SHP77 treated with DMSO at 0.1 percent for 48 hours (cell line): ENCODE data around the gene CLSTN2.

Source experiments
- DNase-seq: peaks from one replicate; lab custom pipeline; 2025; lab: John Stamatoyannopoulos, UW

CLSTN2 gene

GRCh38 chr3:139944256-139944910 is 9.4 kb downstream of the CLSTN2 start:
- DNase-seq, result peak; percentile 27

- no peak for DNase-seq
These were observed 10.4 kb downstream of the CLSTN2 start for GRCh38 chr3:139945386-139945785.

DNA sequence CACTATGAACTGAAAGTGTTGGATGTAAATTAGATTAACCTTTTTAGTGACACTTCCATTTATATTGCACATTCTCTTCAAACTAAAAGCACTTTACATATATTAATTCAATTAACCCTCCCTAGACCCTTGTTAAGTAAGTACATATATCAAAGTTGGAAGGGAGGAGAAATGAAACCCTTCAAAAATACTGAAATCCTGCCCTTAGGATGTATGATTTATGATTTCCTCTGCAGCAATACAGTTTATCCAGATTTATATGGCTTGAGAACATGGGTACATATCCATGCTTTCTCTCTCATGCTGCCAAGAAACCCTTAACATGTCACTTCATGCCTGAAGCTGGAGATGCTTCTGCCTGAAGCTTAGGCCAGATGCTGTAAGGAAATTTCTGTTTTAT is 11.0 kb downstream of the CLSTN2 start:
- DNase-seq, result no peak

- no peak for DNase-seq
These were observed 13.5 kb downstream of the CLSTN2 start for GRCh38 chr3:139948467-139948866.

- DNase-seq, result no peak
These were observed 13.9 kb downstream of the CLSTN2 start for GRCh38 chr3:139948898-139949297.

GRCh38 chr3:139953131-139953910 is 18.3 kb downstream of the CLSTN2 start:
- DNase-seq, result no peak

DNA sequence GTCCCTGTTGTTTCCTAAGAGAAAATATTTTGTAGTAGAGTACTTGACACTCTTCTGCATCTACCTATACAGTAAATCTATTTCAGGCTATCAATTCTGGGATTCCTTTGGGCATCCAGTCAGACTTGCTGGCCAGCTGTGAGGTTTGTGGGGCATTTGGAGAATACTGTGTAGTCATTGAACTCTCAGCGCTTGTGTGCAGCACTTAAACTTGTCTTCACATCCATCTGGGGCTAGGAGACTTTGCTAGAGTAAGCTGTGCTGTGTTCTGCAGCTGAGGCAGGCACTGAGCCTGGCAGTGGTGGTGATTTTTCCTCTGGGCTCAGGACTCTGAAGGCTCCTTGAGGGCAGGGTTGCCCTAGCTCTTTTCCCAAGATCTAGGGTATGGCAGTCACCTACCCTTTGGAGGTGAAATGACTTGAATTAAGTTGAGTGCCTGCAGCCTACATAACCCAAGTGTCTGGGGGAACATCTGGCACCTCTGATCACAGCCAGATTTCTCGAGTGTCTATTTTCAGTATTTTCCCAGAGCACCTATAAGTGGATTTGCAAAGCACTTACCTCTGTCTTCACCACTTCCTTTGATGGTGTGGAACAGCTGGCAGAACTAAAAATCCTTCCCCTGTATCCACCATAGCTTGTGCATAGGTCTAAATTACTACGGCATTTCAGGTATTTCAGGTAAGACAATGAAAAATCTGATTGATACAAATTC is 19.3 kb downstream of the CLSTN2 start:
- no peak for DNase-seq

GRCh38 chr3:139957844-139958243 is 22.9 kb downstream of the CLSTN2 start:
- no peak for DNase-seq

- no peak for DNase-seq
These were observed 34.4 kb downstream of the CLSTN2 start for GRCh38 chr3:139969386-139969785.

- DNase-seq, result no peak
These were observed 35.5 kb downstream of the CLSTN2 start for GRCh38 chr3:139970526-139970925.

GRCh38 chr3:139974809-139975425 is 39.9 kb downstream of the CLSTN2 start:
- DNase-seq, result no peak

- no peak for DNase-seq
These were observed 40.8 kb downstream of the CLSTN2 start for GRCh38 chr3:139975594-139976365.

GRCh38 chr3:139978966-139979365 is 44.0 kb downstream of the CLSTN2 start:
- DNase-seq, result no peak

GRCh38 chr3:139979991-139980390 is 45.0 kb downstream of the CLSTN2 start:
- no peak for DNase-seq

- no peak for DNase-seq
These were observed 47.4 kb downstream of the CLSTN2 start for GRCh38 chr3:139982404-139982803.

DNA sequence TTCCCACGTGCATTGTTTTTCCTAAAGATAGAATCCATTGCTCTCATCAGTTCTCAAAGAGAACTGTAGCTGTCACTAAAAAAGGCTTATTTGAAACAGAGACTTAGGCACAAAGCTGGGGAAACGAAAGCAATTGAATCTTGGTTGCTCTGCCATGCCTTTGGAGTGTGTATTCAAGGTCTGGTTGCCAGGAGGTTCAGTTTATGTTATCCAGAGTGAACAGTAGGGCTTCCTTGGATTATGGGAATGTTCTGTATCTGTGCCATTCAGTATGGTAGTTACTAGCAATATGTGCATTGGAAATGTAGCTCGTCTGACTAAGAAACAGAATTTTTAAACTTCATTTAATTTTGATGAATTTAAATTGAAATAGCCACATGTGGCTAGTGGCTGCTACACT is 50.6 kb downstream of the CLSTN2 start:
- DNase-seq, result no peak

DNA sequence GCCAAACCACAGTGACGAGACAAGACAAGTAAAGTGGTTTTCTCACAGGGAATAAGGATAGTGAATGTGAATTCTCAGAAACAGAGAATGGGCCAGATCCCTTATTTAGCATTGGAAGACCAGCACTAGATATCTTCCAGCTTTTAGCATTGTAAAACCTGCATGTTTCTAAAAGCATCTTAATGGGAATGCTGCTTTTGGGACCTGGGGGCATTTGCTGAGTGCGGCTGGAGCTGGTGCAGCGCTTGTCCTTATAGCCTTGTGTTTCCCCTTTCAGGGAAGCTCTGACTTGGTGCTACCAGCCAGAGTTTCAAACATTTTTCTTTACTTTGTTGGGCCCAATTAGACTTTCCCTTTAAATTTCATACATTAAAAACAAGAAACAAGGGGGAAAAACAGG is 52.9 kb downstream of the CLSTN2 start:
- no peak for DNase-seq

DNA sequence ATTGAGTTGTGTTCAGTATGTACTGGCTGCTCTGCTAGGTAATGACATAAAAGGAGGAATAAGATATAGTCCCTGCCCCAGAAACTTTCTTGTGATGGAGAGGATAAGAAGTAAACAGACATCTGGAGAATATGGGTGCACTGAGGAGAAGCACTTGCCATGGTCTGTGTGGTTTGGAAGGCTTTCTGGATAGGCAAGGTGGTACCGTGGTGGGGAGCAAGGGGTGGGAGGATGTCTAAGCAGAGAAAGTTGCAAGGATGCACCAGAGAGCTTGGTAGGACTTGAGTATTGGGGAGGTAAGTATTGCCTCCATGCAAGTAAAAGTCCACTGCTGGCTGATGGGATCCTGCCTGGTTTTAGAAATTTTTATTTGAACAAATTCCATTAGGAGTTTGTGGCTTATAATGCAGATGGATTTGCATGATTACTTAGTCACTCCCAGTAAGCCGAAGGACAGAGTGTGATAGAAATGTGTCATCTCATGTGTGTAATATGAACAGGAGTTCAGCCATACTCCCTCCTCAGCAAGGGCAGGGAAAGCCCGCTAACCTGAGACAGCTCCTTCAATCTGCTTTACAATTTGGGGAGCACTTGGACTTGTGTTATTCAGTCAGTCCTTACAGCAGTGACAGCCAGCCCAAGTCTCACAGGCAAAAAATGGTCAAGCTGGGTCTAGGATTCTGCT is 53.6 kb downstream of the CLSTN2 start:
- no peak for DNase-seq

- no peak for DNase-seq
These were observed 59.9 kb downstream of the CLSTN2 start for GRCh38 chr3:139994891-139995290.

DNA sequence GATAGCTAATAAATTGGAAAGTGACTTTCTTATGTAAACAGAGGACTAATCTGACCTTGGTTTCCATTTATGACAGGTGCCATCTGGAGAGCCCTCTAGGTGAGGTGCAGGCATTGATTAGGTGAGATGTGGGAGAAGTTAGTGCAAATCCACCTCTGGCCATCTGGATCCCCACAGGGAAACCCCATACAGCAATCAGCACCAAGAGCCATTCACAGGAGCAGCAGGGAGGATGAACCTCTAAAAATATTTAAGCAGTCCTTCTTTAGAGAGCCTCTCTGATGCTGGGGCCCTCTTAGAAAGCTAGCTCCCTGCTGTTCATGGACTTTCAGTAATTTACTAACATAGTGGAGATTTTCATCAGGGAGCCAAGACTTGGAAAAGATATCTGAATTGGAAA is 69.3 kb downstream of the CLSTN2 start:
- no peak for DNase-seq

GRCh38 chr3:140006331-140006730 is 71.3 kb downstream of the CLSTN2 start:
- no peak for DNase-seq
